HG02678 (cell line): ENCODE data around the gene ASF1A.

Experiments used
- ATAC-seq: cut with Tn5 transposase; IDR thresholded peaks from one replicate; pipeline ENCODE4 v1.9.1; 2021; ENCODE audit warnings: mild to moderate bottlenecking, moderate library complexity; ENCODE audit not compliant: unreplicated experiment

ASF1A gene

DNA sequence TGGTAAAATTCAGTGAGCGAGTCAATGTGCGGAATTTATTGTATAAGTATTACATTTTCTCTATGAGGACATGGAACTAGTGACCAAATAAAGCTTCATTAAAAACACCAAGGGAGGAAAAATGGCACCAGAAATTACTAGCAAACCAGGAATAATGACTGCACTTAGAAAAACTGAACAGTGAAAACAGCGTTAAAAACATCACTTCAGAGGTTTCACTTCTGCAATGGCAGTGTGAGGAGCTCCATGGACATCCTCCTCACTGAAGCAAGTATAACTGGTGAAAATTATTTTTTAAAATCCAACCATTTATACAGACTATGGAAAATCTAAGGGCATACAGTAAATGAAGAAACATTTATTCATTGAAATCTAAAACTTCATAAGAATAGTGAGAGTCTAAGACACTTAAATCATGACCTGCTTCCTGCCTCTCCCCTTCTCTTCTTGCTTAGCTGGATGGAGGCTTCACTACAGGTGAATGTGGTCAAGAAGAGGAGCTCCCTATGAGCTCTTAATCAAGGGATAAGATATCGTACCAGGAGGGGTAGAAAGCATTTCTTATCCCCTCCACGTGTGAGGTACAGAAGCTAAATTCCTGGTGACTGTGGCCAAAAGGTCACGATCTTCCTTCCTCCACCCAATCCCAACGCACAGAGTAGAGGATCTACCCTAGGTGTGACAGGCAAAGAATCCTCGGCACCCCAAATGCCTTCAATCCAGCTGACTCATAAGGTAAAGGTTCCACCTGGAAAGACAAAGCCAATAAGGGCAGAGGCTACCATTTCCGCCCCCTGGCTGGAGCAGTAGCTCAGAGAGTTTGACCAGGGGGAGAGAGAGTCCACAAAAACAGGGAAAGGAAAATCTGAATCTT lies 12.3 kb upstream of the ASF1A start:
- peak; percentile 85 for ATAC-seq

DNA sequence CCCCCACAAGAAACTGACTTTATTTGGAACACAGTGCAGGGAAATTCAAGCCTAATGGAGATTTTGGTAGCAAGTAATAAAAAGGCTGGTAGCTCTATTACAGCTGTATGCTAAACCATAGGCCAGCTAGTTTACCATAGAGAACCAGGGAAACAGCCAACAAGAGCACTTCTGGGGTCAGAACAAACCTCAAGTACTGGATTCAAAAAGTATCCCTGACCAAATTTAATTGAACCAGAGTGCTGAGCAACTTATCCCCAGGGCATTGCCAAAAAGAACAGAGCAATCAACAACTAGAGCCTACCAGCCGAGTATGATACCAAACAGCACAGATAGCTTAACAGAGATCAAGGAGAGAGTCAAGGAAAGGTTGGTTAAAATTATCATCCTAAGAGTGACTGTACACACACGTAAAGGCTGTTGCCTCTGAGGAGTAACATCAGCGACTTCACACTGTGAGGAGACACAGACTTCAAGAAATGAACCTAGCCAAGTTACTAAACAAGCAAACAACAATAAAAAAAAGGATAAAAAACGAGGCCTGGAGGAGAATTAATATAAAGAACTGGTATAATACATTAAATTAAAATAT lies 11.5 kb upstream of the ASF1A start:
- no peak for ATAC-seq

DNA sequence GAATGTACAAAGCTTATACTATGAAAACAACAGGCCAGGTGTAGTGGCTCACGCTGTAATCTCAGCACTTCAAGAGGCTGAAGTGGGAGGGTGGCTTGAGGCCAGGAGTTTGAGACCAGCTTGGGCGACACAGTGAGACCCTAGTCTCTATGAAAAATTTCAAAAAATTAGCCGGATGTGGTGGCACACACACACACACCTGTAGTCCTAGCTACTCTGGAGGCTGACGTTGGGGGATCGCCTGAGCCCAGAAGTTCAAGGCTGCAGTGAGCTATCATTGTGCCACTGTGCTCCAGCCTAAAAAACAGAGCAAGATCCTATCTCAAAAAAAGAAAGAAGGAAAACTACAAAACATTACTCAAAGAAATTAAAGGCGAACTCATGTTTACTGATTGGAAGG lies 7.3 kb upstream of the ASF1A start:
- no peak for ATAC-seq

DNA sequence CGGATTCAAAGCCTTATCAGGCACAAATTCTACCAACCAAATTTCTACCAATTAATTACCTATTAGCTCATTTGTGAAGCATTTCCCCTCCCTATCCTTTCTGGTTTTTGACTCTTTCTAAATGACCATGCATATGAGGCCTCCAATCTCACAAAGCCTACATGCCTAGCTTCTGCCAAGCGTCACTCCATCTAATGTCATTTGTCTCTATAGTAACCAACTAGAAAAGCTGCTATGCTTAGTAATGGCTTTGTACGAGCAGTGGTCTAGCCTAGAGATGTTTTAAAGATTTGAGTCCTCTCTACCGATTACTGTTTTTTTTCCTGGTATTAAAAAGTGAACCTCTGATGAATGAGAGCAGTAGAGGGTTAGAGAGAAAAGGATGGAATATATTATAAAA lies 4.8 kb upstream of the ASF1A start:
- ATAC-seq: no peak

DNA sequence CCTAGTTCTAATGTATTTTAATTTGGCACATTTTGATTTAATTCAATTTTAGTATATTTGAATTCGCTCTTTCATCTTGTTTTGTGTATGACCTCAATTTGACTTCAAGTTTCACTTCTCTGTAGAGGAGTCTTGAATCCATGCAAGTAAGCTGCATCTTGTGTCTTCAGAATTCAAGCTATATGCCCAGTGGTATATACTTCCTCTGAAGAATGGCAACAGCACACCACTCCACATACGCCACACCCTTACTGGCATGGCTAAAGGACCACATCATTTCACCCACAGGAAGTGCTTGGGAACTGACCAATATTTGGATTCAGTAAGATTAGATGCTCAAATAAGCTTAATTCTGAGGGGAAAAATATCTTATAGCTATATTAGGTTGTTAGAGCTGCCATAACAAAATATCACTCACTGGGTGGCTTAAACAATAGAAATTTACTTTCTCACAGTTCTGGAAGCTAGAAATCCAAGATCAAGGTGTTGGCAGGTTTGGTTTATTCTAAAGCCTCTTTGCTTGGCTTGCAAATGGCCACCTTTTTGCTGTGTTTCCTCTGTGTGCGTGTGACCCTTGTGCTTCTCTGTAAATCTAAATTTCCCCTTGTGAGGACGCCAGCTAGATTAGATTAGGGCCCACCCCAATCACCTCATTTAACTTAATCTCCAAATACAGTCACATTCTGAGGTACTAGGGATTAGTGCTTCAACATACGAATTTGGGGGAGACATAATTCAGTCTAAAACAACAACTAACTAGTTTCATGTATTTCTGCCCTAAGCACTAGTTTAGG lies 2.8 kb upstream of the ASF1A start:
- ATAC-seq: peak; percentile 21

DNA sequence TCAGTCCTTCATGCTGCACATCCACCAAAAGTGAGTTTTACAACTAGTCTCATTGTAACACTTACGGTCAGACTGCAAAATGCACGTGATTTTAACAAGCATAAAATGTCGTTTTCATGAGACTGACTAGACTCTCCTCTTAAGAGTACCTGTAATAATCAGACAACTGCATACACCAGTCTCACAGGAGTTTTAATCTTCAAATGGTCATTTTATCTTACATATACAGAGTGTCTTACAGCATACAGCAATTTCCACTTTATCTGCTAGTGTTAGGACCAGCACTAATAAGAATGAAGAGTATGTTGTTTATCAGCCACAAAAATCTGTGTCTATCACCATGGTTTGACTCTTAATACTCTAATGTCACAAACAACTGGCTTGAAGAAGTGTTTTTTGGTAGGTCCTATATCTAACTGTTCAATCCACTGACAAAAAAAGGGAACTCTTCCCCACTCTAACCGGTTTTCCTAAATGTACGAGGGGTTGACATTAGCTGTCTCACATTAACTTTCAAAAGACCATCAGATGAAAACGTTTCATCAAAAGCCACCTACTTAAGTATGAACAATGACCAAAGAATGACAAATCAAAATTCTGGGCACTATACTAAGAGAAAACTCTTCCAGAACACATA lies 1.5 kb upstream of the ASF1A start:
- no peak for ATAC-seq

DNA sequence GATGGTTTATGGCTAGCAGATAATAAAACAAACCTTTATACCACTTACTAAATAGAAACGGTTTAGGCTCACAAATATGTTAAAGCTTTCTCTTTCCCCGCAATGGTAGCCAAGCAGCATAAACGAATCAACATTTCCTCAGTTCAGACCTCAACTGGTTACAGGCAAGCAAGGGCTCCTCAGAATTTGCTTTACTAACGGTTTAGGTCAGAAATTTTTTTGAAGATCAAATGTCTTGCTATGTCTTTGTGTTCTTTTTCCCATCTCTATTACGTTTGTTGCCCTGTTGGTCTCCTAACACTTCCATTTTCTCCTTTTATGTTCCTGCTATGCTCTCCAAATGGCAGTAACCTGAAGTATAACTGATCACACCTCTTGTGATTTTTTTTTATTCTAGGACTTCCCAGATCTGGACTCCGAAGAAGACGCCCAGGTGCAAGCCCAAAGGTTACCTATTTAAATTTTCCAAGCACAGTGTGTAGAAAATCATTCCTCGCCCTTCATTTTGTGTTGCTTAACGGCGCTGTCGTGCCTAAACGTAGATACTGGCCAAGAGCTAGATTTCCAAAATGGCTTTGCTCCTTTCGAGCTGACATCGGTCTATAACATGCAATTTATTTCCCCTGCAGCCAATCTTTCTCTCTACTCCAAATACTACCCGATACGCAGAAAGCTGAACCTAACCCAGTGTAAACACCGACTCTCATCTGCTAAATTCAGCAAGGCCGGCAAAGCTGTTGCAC lies 717 bp upstream of the ASF1A start:
- peak; percentile 11 for ATAC-seq

DNA sequence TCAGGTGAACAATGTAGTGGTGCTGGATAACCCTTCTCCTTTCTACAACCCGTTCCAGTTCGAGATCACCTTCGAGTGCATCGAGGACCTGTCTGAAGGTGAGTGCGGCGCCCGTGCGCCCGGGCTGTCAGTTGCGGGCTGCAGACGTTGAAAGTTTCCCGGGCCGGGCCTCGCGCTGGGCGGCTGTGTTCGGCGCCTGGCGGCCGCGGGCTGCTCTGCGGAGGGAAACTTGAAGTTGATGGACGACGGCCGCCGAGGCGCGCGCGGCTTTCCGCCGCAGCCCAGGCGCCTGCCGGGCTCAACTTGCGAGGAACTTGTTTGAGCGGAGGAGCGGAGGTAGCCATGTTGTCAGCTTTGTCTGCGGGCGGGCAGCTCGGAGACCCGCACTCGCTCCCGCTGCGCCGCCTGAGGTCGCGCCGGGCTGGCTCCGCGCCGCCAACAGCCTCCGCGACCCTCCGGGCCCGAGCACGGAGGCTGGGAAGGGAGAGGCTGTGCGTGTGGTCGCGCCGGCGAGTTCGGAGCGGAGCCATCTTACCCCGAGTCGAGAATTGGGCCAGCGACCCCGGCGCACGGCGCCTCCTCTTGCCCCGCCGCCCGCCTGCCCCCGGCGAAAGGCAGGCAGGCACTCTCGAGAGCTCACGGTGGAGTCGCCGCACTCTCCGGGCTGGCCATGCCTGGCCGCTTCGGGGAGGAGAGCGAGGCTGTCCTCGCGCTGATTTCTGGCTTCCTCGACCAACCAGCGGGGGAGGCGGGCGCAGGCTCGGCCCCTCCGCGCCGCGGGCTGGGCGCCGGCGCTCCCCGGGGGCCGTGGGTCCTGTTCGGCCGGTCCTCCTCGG lies 691 bp downstream of the ASF1A start:
- ATAC-seq: peak; percentile 39

DNA sequence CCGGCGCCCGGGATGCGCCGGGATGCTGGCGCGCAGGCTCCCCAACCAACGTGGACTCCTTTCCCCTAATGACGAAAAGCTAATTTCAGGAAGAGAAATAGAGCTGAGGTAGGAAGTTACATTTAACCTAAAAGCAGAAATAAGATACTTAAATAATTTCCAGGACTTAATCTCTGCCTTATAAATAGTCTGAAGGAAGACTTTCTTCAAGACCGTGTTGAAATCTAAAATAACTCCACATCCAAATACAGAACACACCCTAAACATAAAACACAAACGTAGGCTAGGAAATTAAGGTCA lies 1.3 kb downstream of the ASF1A start:
- no peak for ATAC-seq

DNA sequence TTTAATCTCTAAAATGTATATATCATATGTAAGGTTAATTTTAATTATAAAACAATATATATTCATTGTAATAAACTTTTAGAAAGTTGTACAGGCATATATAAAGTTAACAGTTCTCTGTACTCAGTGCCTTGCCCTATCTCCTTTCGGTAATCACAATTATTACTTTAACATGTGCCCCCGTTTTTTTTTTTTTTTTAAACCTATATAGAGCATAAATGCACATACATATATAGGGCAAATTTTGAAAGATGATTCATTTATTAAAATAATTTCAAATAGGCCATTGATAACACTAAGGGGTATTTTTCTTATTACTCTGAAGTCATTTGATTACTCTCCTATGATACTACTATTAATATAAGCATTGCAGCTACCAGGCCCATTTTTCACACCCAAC lies 1.9 kb downstream of the ASF1A start:
- no peak for ATAC-seq

DNA sequence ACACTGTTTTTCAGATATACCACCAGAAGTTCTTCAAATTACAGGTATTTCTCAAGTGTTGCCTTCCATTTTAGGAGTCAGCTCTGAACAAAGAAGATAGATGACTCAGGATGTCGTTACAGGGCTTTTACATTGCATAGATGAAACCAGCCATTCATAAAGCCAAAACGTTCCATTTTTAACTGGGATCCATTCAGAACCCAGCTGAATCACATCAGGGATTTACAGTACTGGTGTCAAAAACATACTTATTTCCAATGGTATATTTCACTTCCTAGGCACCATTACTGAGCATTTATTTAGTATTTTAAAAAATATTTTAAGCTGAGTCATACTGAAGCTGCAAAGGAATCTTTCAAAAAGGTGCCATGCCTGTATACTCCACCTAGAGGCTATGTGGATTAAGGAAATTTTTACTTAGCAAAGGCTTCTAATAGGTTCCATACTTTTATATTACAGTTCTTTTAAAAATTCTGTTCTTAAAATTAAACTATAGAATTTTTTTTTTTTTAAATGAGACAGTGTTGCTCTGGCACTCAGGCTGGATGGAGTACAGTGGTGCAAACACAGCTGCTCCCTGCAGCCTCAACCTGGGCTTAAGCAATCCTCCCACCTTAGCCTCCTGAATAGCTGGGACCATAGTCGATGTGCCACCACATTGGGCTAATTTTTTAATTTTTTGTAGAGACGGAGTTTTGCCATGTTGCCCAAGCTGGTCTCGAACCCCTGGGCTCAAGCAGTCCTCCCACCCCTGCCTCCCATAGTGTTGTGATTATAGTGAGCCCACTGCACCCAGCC lies 2.6 kb downstream of the ASF1A start:
- ATAC-seq: peak; percentile 12

DNA sequence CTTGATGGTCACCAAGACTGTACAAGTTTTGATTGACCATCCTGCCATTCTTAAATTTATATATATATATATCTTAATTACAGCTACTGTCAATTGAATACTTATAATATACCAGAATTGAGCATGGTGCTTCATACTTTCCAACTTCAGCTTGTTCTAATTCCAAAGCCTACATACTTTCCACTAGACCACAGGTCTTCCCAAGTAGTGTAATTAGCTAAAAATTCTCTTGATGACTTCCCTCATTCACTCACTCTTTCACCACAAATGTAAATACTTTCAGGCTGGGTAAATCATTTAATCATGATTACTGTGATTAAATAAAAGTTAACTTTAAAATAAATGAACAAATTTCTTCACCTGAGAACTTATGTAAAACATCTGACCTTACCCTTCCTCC lies 3.4 kb downstream of the ASF1A start:
- ATAC-seq: no peak

DNA sequence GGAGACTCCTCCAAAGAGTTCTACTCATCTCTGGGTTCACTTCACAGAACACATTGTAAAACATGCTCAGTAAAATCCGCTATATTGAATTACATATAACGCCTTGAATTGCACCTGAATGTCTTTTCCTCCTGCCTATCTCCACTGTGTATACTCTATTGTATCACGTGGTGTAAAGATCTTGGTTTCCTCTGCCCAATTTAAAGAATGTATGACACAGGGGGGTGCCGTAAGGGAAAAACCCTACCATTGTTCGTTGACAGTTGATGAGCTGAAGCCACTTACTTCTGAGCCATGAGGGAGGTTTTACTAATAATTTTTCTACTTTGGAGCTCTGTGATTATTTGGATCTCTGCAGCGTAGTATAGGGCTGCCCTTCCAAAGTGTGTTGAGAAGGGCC lies 6.0 kb downstream of the ASF1A start:
- no peak for ATAC-seq

DNA sequence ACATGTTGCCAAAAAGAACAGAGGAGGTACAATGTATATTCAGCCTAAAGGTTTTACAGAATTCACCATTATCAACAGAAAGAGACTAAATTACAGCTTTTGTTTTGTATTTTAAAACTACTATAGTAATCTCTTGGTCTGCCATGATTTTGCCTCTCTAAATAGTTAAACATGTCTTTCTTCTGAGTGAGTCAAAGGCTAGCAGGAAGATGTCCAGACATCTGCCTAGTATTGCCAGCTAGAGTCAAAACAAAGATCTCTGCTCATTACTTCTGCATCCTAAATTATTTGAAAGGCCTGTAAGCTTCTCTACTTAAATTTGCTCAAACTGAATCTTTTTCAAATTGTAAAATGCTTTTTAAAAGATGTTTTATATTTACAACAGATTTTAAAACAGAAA lies 8.8 kb downstream of the ASF1A start:
- ATAC-seq: no peak

DNA sequence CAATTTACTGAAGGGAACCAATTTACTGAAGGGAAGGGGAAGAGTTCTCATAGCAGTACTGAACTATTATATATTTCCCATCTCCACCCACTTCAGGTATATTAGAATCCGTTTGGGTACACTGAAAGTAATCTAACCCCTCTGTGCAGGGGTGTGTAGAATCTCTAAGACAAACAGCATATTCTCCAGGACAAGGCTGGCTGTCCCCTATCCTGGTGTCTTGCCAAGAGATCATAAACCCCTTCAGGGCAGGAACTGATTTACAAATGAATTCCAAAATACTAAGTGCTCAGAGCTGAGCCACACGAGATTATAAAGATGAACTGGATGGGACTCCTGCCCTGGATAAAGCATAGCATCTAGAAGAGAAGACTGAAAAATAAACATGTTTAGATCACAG lies 9.2 kb downstream of the ASF1A start:
- no peak for ATAC-seq

DNA sequence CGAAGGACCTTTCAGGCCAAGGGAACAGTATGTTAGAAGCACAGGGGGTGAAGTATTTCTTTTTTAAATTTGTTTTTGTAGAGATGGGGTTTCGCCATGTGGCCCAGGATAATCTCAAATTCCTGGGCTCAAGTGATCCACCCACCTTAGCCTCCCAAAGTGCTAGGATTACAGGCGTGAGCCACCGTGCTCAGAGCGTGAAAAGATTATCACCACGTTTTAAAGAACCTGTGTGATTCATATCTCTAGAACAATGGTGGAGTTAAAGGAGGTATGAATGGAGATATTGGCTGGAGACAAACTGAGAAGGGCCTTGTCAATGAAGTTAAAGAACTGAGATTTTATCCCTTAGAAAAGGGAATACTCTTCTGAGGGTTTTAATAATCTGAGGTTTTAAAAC lies 9.7 kb downstream of the ASF1A start:
- ATAC-seq: no peak

DNA sequence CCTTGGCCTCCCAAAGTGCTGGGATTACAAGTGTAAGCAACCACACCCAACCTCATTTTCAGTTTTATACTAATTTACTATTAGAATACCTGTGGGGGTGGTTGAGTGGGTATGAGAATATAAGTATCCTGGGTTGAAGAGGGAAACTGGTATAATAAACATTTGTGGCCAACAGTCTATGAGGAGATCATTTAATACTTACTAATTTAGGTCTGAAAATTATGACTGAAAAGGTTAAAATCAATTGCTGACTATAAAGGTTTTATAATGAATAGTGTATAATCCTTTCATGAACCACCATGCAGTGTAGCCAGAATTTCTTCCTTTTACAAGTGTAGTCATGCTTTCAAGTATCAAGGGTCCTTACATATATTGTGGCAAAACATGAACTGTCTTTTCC lies 11.1 kb downstream of the ASF1A start:
- no peak for ATAC-seq

DNA sequence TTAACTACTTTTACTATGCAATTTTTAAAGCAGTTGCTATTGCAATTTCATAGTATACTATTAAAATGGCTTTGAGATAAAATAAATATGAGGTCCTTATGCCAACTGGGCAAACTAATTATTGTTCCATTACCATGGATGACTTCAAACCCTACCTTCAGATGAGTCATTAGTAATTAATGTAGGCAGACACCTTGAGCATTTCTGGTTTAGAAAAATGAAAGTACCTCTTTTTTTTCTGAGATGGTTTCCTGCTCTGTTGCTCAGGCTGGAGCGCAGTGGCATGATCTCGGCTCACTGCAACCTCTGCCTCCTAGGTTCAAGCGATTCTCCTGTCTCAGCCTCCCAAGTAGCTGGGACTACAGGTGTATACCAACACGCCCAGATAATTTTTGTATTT lies 11.9 kb downstream of the ASF1A start:
- ATAC-seq: no peak

DNA sequence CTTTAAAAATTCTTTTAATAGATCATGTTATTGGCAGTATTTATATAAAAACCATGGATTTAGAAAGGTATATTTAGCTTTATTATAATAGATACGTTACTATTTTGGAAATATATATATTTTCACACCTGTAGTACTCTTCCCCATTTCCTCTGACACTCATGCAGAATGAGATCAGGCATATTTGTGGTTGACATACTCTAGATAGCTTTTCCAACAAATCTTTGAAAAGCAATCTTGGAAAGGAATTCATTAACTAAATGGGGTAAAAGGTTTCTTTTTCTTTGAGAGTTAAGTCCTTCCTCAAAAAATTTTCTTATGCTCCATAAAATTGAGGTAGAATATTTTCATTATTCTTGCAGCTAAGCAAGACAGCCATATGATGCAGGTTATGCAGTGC lies 14.5 kb downstream of the ASF1A start:
- ATAC-seq: no peak
